ENCODE results near the gene GPD2. TPM values are rescaled to one million over a fixed set of nuclear protein-coding genes. Genes with fewer than 3 reads are reported as not detected.

Gene GPD2
- total RNA-seq, 1 experiment from 2014 or later = 32.2 TPM

GRCh38 chr2:156598563-156598962 lies 162.4 kb downstream of the GPD2 start (continued):
- TF ChIP-seq ZNF121 (CRISPR knock-in tag; IDR thresholded peaks at IDR 0.05) = no peak
- TF ChIP-seq ZBTB43 (CRISPR knock-in tag; IDR thresholded peaks at IDR 0.05) = no peak
- no peak for TF ChIP-seq ZNF232 (CRISPR knock-in tag; IDR thresholded peaks at IDR 0.05)
- no peak for TF ChIP-seq HMGA2 (CRISPR knock-in tag; IDR thresholded peaks at IDR 0.05)
- TF ChIP-seq AFF4 (CRISPR knock-in tag; IDR thresholded peaks at IDR 0.05; ENCODE audit: borderline replicate concordance) = no peak
- TF ChIP-seq ZSCAN18 (CRISPR knock-in tag; IDR thresholded peaks at IDR 0.05) = no peak
- TF ChIP-seq IRF2 (CRISPR knock-in tag; IDR thresholded peaks at IDR 0.05; ENCODE audit: borderline replicate concordance, low read depth) = no peak
- TF ChIP-seq JAZF1 (CRISPR knock-in tag; IDR thresholded peaks at IDR 0.05) = no peak
- TF ChIP-seq SOX15 (CRISPR knock-in tag; IDR thresholded peaks at IDR 0.05) = no peak
- no peak for TF ChIP-seq E2F4 (CRISPR knock-in tag; IDR thresholded peaks at IDR 0.05; ENCODE audit: borderline replicate concordance, low read depth)

- no peaks in the 10 kb centered on the region for H3K27me3 Mint-ChIP-seq (ENCODE audit: low read depth)
- H3K36me3 Mint-ChIP-seq = no peaks in the 10 kb centered on the region
- no peak overlapping the region for H3K4me3 Mint-ChIP-seq
- no peak for TF ChIP-seq ZNF416 (CRISPR knock-in tag; IDR thresholded peaks at IDR 0.05)
- peaks cover 23% of the 10 kb centered on the region for H3K4me1 Mint-ChIP-seq
- peaks cover under 1% of the 10 kb centered on the region; the same call in 1 of the 2 replicates for H3K9me3 Mint-ChIP-seq
- ChIA-PET CTCF (no interaction called here), POLR2A (no interaction called here)
- no peak for ATAC-seq
- no peak for DNase-seq (ENCODE audit: low spot score)
- H3K27ac Mint-ChIP-seq = no peak overlapping the region
Observed at GRCh38 chr2:156600196-156600595, 164.0 kb downstream of the GPD2 start.

- Mint-ChIP-seq H3K27me3 (ENCODE audit: low read depth) (no peaks in the 10 kb centered on the region), H3K4me1 (peaks cover 26% of the 10 kb centered on the region), H3K27ac (no peak overlapping the region), H3K9me3 (peaks cover 9% of the 10 kb centered on the region), H3K4me3 (no peak overlapping the region), H3K36me3 (no peaks in the 10 kb centered on the region; the same call in 1 of the 2 replicates)
- POLR2A ChIA-PET = no interaction called here
- CTCF ChIA-PET = no interaction called here
- DNase-seq (ENCODE audit: low spot score) (no peak), ATAC-seq (no peak)
- no peak for TF ChIP-seq TP53 (CRISPR knock-in tag; IDR thresholded peaks at IDR 0.05)
- no peak for TF ChIP-seq FOXP4 (CRISPR knock-in tag; IDR thresholded peaks at IDR 0.05)
- TF ChIP-seq ZNF425 (CRISPR knock-in tag; conservative IDR thresholded peaks at IDR 0.05) = no peak
- TF ChIP-seq ZNF512 (CRISPR knock-in tag; IDR thresholded peaks at IDR 0.05; ENCODE audit: borderline replicate concordance) = no peak
- TF ChIP-seq NR3C1 (CRISPR knock-in tag; conservative IDR thresholded peaks at IDR 0.05; ENCODE audit: low read depth) = no peak
Observed at GRCh38 chr2:156601855-156602551, 165.8 kb downstream of the GPD2 start.
